Left cardiac atrium (tissue), 4 donors: ENCODE data around the gene UBE2K. TPM values are rescaled to one million over a fixed set of nuclear protein-coding genes. Genes with fewer than 3 reads are reported as not detected.
"Not testable (repeated sequence)": the region's sequence is repeated elsewhere in the genome, so short reads cannot be mapped to it uniquely, and the experiment has no call there.

ENCODE experiments used
- ATAC-seq, 2 donors: fragments of 200-7000 bp; cut with Tn5 transposase; one replicate each; pipeline ENCODE4 v1.9.1; 2020; ENCODE audit warnings: mild to moderate bottlenecking in 2 of 2, moderate library complexity in 2 of 2
- DNase-seq: peaks from one replicate; pipeline ENCODE4 v3.0.0-alpha.2; 2020
- intact Hi-C, 2 donors: fragments of 100-400 bp; cut with DNase I; formaldehyde crosslinking; loops; one replicate each; pipeline versions ENCODE4 v1.14.1 to v1.15.1; 2022 to 2023
- total RNA-seq, 2 donors: library from RNA; stranded (reverse); fragmentation: NEBNext Ultra II Directional; extraction: Animal tissue kit (Norgen Biotek cat#: 25700); gene quantifications; one replicate each; pipeline ENCODE4 v1.2.1, GENCODE V29; 2021
- donor health status: DM: no; HTN: yes; CAD: no.
- donor health status: DM: no; HTN: yes; CAD: no; lungs with severe emphysema.
- donor health status: DM: yes; HTN: yes; CAD: no.
- donor health status: Dilated cardiomyopathy.

Gene UBE2K
- total RNA-seq, 2 donors from 2014 or later: 52.2 to 60.9 TPM

GRCh38 chr4:39682138-39682537 is 15.8 kb upstream of the UBE2K start:
- ATAC-seq (peak in 1 of 2 donors; percentile 54), DNase-seq (no peak)
- intact Hi-C loops: no loop called here

- intact Hi-C loops: no loop called here
- DNase-seq: no peak
- ATAC-seq: no peak
These were observed 11.9 kb upstream of the UBE2K start for GRCh38 chr4:39685990-39686389.

- ATAC-seq (no peak), DNase-seq (no peak)
- intact Hi-C loops: no loop called here
These were observed 10.9 kb upstream of the UBE2K start for GRCh38 chr4:39687014-39687413.

- DNase-seq: no peak
- ATAC-seq: no peak
- intact Hi-C loops: no loop called here
These were observed 8.0 kb upstream of the UBE2K start for GRCh38 chr4:39689970-39690369.

GRCh38 chr4:39698424-39699009 is 581 bp downstream of the UBE2K start:
- ATAC-seq (peak; percentile 45 to 66), DNase-seq (peak; percentile 51)
- intact Hi-C loops: no loop called here

- DNase-seq: no peak
- ATAC-seq: no peak
- intact Hi-C loops: no loop called here
These were observed 1.9 kb downstream of the UBE2K start for GRCh38 chr4:39699687-39700409.

GRCh38 chr4:39700554-39700953 is 2.6 kb downstream of the UBE2K start:
- intact Hi-C loops: no loop called here
- ATAC-seq (no peak), DNase-seq (no peak)

GRCh38 chr4:39702716-39703115 is 4.8 kb downstream of the UBE2K start:
- intact Hi-C loops: no loop called here
- DNase-seq: no peak

GRCh38 chr4:39704789-39705188 is 6.9 kb downstream of the UBE2K start:
- intact Hi-C loops, DNase-seq, ATAC-seq: not testable (repeated sequence)

More at GRCh38 chr4:39702716-39703115, 4.8 kb downstream of the UBE2K start:
- ATAC-seq: no peak

GRCh38 chr4:39706334-39706733 is 8.4 kb downstream of the UBE2K start:
- ATAC-seq: peak; percentile 81
- DNase-seq: peak; percentile 70
- intact Hi-C loops: no loop called here

- ATAC-seq (peak in 1 of 2 donors; percentile 44), DNase-seq (no peak)
- intact Hi-C loops: no loop called here
These were observed 9.0 kb downstream of the UBE2K start for GRCh38 chr4:39706741-39707511.

GRCh38 chr4:39710098-39710896 is 12.4 kb downstream of the UBE2K start:
- intact Hi-C loops: no loop called here
- no peak for DNase-seq
- no peak for ATAC-seq

GRCh38 chr4:39712819-39713607 is 15.1 kb downstream of the UBE2K start:
- DNase-seq: no peak
- peak in 1 of 2 donors; percentile 50 for ATAC-seq
- intact Hi-C loops: no loop called here

GRCh38 chr4:39713691-39714090 is 15.8 kb downstream of the UBE2K start:
- peak; percentile 37 to 47 for ATAC-seq
- intact Hi-C loops: no loop called here

GRCh38 chr4:39714166-39714565 is 16.2 kb downstream of the UBE2K start:
- intact Hi-C loops: no loop called here
- no peak for DNase-seq
- ATAC-seq: peak in 1 of 2 donors; percentile 50

More at GRCh38 chr4:39713691-39714090, 15.8 kb downstream of the UBE2K start:
- no peak for DNase-seq

- DNase-seq: no peak
- ATAC-seq: no peak
- intact Hi-C loops: no loop called here
These were observed 17.9 kb downstream of the UBE2K start for GRCh38 chr4:39715788-39716187.

GRCh38 chr4:39716356-39716755 is 18.4 kb downstream of the UBE2K start:
- intact Hi-C loops: no loop called here
- DNase-seq (no peak), ATAC-seq (no peak)

- DNase-seq, ATAC-seq, intact Hi-C loops: not testable (repeated sequence)
These were observed 19.8 kb downstream of the UBE2K start for GRCh38 chr4:39717743-39718142.
